Neuron (in vitro differentiated cells): Measurements from ENCODE around the gene USP34.

Experiments
- H2AFZ ChIP-seq: one replicate; pipeline ENCODE4 v1.6.1; 2013; ENCODE audit warnings: low read depth, mild to moderate bottlenecking, inconsistent platforms, low read length, moderate library complexity
- H3K27me3 ChIP-seq: one replicate; pipeline ENCODE4 v1.6.1; 2013; ENCODE audit warnings: low read length; ENCODE audit not compliant: insufficient read depth
- H3K36me3 ChIP-seq: one replicate; pipeline ENCODE4 v1.6.1; 2013; ENCODE audit warnings: low read length; ENCODE audit not compliant: insufficient read depth
- H3K4me1 ChIP-seq: one replicate; pipeline ENCODE4 v1.6.1; 2013; ENCODE audit warnings: low read length; ENCODE audit not compliant: insufficient read depth
- H3K4me3 ChIP-seq: 2 replicates; pipeline ENCODE4 v1.5.1; 2013; ENCODE audit warnings: mild to moderate bottlenecking, low read length, moderate library complexity
- H3K9me3 ChIP-seq: one replicate; pipeline ENCODE4 v1.6.1; 2013; ENCODE audit warnings: low read length

Gene USP34

DNA sequence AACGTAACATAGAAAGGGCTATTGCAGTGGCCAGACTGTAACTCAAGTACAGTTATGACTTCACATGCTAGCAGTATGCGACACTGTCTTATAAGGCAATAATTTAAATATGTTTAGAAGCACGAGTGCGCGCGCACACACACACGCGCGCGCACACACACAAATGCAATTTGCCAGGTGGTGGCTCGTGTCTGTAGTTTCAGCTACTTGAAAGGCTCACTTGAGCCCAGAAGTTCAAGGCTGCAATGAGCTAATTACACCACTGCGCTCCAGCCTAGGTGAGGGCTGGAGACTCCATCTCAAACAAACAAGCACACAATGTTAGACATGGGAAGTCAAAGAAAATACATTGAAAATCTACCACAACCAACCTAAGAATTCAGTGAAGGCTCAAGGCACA is 103.7 kb downstream of the USP34 start:
- Histone ChIP-seq H3K36me3 (peaks cover 35% of the 10 kb centered on the region), H3K4me1 (no peaks in the 10 kb centered on the region), H3K9me3 (peaks cover 6% of the 10 kb centered on the region), H2AFZ (no peak overlapping the region), H3K27me3 (no peaks in the 10 kb centered on the region), H3K4me3 (no peak overlapping the region)

DNA sequence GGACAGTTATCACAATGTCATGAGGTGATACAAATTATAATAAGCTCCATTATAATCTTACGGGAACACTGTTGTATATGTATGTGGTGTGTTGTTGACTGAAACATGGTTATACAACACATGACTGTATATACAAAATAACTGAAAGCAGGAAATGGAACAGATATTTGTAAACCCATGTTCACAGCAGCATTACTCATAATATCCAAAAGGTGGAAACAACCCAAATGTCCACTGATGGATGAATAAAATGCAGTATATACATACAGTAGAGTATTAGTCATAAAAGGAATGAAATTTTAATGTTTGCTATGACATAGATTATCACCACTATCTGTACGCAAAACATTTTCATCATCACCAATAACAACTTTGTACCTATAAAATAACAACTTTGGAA is 107.3 kb downstream of the USP34 start:
- Histone ChIP-seq H2AFZ (no peak overlapping the region), H3K27me3 (no peaks in the 10 kb centered on the region), H3K4me3 (no peak overlapping the region), H3K36me3 (peaks cover 21% of the 10 kb centered on the region), H3K9me3 (peaks cover 6% of the 10 kb centered on the region), H3K4me1 (no peaks in the 10 kb centered on the region)

- Histone ChIP-seq H3K4me3 (no peak overlapping the region), H3K27me3 (no peaks in the 10 kb centered on the region), H2AFZ (no peak overlapping the region), H3K36me3 (peaks cover 16% of the 10 kb centered on the region), H3K9me3 (peaks cover 6% of the 10 kb centered on the region), H3K4me1 (no peaks in the 10 kb centered on the region)
Measured at GRCh38 chr2:61362873-61363272, 108.0 kb downstream of the USP34 start.

DNA sequence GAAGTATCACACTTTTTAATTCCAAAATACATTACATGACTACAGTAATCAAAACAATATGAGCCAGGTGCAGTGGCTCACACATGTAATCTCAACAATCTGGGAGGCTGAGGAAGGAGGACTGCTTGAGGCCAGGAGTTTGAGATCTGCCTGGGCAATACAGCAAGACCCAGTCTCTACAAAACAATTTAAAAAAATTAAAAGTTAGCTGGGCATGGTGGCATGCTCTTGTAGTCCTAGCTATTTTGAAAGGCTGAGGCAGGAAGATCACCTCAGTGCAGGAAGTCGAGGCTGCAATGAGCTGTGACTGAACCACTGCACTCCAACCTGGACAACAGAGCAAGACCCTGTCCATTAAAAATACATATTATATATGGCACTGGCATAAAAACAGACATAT is 109.8 kb downstream of the USP34 start:
- Histone ChIP-seq H3K36me3 (peaks cover 11% of the 10 kb centered on the region), H3K4me1 (no peaks in the 10 kb centered on the region), H2AFZ (no peak overlapping the region), H3K27me3 (no peaks in the 10 kb centered on the region), H3K9me3 (peaks cover 8% of the 10 kb centered on the region), H3K4me3 (no peak overlapping the region)

- H3K9me3 ChIP-seq = peaks cover 10% of the 10 kb centered on the region
- no peak overlapping the region for H3K4me3 ChIP-seq
- no peaks in the 10 kb centered on the region for H3K27me3 ChIP-seq
- peaks cover 9% of the 10 kb centered on the region for H3K36me3 ChIP-seq
- H2AFZ ChIP-seq = no peak overlapping the region
- no peaks in the 10 kb centered on the region for H3K4me1 ChIP-seq
Measured at GRCh38 chr2:61359058-61359457, 111.8 kb downstream of the USP34 start.

- no peak overlapping the region for H2AFZ ChIP-seq
- H3K9me3 ChIP-seq = peaks cover 10% of the 10 kb centered on the region
- no peaks in the 10 kb centered on the region for H3K4me1 ChIP-seq
Measured at GRCh38 chr2:61357681-61358080, 113.2 kb downstream of the USP34 start.

GRCh38 chr2:61356958-61357350 is 113.9 kb downstream of the USP34 start:
- Histone ChIP-seq H3K4me3 (no peak overlapping the region), H3K36me3 (no peaks in the 10 kb centered on the region), H3K27me3 (no peaks in the 10 kb centered on the region), H3K4me1 (no peaks in the 10 kb centered on the region), H2AFZ (no peak overlapping the region), H3K9me3 (peaks cover 10% of the 10 kb centered on the region)

More at GRCh38 chr2:61357681-61358080, 113.2 kb downstream of the USP34 start:
- no peaks in the 10 kb centered on the region for H3K36me3 ChIP-seq
- H3K4me3 ChIP-seq = no peak overlapping the region
- H3K27me3 ChIP-seq = no peaks in the 10 kb centered on the region

GRCh38 chr2:61356261-61356957 is 114.5 kb downstream of the USP34 start:
- Histone ChIP-seq H3K4me3 (no peak overlapping the region), H2AFZ (no peak overlapping the region), H3K27me3 (no peaks in the 10 kb centered on the region), H3K4me1 (no peaks in the 10 kb centered on the region), H3K36me3 (no peaks in the 10 kb centered on the region), H3K9me3 (peaks cover 10% of the 10 kb centered on the region)

GRCh38 chr2:61354543-61355197 is 116.2 kb downstream of the USP34 start:
- Histone ChIP-seq H3K4me3 (no peak overlapping the region), H3K27me3 (no peaks in the 10 kb centered on the region), H2AFZ (no peak overlapping the region), H3K9me3 (peaks cover 10% of the 10 kb centered on the region), H3K36me3 (peaks cover 5% of the 10 kb centered on the region), H3K4me1 (no peaks in the 10 kb centered on the region)

- H3K9me3 ChIP-seq = peaks cover 10% of the 10 kb centered on the region
- H3K36me3 ChIP-seq = peaks cover 9% of the 10 kb centered on the region
- no peak overlapping the region for H3K4me3 ChIP-seq
- H2AFZ ChIP-seq = no peak overlapping the region
- no peaks in the 10 kb centered on the region for H3K4me1 ChIP-seq
- H3K27me3 ChIP-seq = no peaks in the 10 kb centered on the region
Measured at GRCh38 chr2:61353909-61354308, 117.0 kb downstream of the USP34 start.

DNA sequence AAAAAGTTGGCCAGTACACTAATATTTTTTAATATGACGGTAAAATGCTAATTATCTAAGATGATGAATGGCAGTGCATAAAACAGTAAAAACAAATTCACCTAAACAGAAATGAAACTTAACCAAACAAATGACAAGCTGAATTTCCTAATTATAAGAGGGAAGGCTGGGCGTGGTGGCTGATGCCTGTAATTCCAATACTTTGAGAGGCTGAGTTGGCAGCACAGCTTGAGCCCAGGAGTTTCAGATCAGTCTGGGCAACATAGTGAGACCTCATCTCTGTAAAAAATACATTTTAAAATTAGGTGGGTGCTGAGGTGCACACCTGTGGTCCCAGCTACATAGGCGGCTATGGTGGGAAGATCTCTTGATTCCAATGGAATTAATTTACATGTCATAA is 120.1 kb downstream of the USP34 start:
- H3K9me3 ChIP-seq = peaks cover 7% of the 10 kb centered on the region
- peaks cover 29% of the 10 kb centered on the region for H3K36me3 ChIP-seq
- no peaks in the 10 kb centered on the region for H3K27me3 ChIP-seq
- H3K4me3 ChIP-seq = no peak overlapping the region
- no peaks in the 10 kb centered on the region for H3K4me1 ChIP-seq
- H2AFZ ChIP-seq = no peak overlapping the region

DNA sequence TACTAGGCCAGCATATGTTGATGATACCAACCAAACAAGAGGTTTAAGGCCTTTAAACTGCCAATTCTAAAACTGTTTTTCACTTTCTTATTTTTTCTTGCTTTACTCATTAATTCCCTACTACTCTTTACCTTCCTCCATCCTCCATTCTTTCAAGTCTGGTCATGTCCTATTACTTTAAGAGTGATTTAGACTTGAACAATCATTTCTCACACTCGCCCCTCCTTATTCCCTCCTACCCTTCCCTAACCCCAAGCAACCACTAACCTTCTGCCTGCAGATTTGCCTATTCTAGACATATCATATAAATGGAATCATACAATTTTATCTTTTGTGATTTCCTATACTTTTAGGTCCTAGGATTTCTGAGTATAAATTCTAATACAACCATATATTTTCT is 127.7 kb downstream of the USP34 start:
- Histone ChIP-seq H2AFZ (no peak overlapping the region), H3K36me3 (peaks cover 58% of the 10 kb centered on the region), H3K4me3 (no peak overlapping the region), H3K27me3 (no peaks in the 10 kb centered on the region), H3K9me3 (no peaks in the 10 kb centered on the region), H3K4me1 (no peaks in the 10 kb centered on the region)

DNA sequence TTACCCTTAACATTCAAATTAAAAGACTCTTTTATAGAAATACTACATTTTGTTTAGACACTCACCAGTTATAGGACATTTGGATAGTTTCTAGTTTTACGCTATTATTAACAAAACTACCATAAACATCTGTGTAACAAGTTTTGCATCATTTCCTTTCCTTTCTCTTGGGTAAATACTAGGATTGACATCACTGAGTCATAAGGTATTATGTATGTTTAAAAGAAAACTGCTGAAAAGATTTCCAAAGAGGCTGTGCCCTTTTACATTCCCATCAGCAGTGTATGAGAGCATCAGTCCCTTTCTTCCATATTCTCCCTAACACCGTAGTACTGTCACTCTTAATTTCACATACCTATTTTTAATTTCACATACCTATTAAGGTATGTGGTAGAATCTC is 130.6 kb downstream of the USP34 start:
- Histone ChIP-seq H3K4me1 (no peaks in the 10 kb centered on the region), H3K36me3 (peaks cover 49% of the 10 kb centered on the region), H2AFZ (no peak overlapping the region)

DNA sequence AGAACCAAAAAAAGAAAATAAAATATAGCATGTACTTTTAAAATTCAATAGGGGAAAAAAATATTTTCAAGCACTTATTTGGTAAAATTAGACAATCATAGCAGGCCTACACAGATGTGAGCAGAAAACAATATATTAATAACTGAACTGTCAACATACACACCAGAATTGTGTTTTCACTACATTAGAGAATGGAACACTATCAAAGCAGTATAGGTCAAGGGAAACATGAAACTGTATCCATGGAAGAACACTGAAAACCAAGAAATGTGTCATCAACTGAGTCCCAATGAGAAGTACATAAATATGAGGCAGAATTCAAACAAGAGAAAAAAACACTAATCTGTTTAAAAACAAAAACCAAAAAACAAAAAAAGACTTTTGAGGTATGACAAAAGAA is 132.4 kb downstream of the USP34 start:
- H3K27me3 ChIP-seq = no peaks in the 10 kb centered on the region
- H3K4me3 ChIP-seq = no peak overlapping the region
- no peaks in the 10 kb centered on the region for H3K4me1 ChIP-seq
- H2AFZ ChIP-seq = no peak overlapping the region
- H3K9me3 ChIP-seq = no peaks in the 10 kb centered on the region
- peaks cover 33% of the 10 kb centered on the region for H3K36me3 ChIP-seq

More for the DNA sequence above, 130.6 kb downstream of the USP34 start:
- Histone ChIP-seq H3K27me3 (no peaks in the 10 kb centered on the region), H3K4me3 (no peak overlapping the region), H3K9me3 (no peaks in the 10 kb centered on the region)
